CD4-positive, alpha-beta T cell treated with Interleukin-4 for 4 hours (primary cell): Measurements from ENCODE around the gene ERG.

Experiments used
- DNase-seq: peaks from one replicate; pipeline ENCODE4 v3.0.0-alpha.2; 2020

Gene ERG

GRCh38 chr21:38498057-38498833, at the start of gene ERG:
Gene ERG, minus strand, starts transcription at chr21:38498477. Its CDS starts 97 bp downstream, at chr21:38498380.
- DNase-seq: no peak

- no peak for DNase-seq
Measured at GRCh38 chr21:38544661-38545060, 46.4 kb upstream of the ERG start.

- DNase-seq: no peak
Measured at GRCh38 chr21:38542263-38542662, 44.0 kb upstream of the ERG start.

- no peak for DNase-seq
Measured at GRCh38 chr21:38538353-38538752, 40.1 kb upstream of the ERG start.

- no peak for DNase-seq
Measured at GRCh38 chr21:38534591-38534990, 36.3 kb upstream of the ERG start.

GRCh38 chr21:38533887-38534286, 35.6 kb upstream of the ERG start:
- no peak for DNase-seq

GRCh38 chr21:38531591-38531990, 33.3 kb upstream of the ERG start:
- no peak for DNase-seq

- no peak for DNase-seq
Measured at GRCh38 chr21:38531039-38531541, 32.8 kb upstream of the ERG start.

- no peak for DNase-seq
Measured at GRCh38 chr21:38527737-38528136, 29.5 kb upstream of the ERG start.

GRCh38 chr21:38525454-38525853, 27.2 kb upstream of the ERG start:
- DNase-seq: no peak

- DNase-seq: no peak
Measured at GRCh38 chr21:38524168-38525153, 26.2 kb upstream of the ERG start.

GRCh38 chr21:38520511-38520910, 22.2 kb upstream of the ERG start:
- DNase-seq: no peak

- no peak for DNase-seq
Measured at GRCh38 chr21:38511662-38512243, 13.5 kb upstream of the ERG start.

- no peak for DNase-seq
Measured at GRCh38 chr21:38511198-38511597, 12.9 kb upstream of the ERG start.

- DNase-seq: no peak
Measured at GRCh38 chr21:38507374-38507942, 9.2 kb upstream of the ERG start.

- DNase-seq: peak; percentile 20
Measured at GRCh38 chr21:38506661-38507281, 8.5 kb upstream of the ERG start.

- DNase-seq: peak; percentile 26
Measured at GRCh38 chr21:38505654-38506523, 7.6 kb upstream of the ERG start.

- no peak for DNase-seq
Measured at GRCh38 chr21:38504066-38504465, 5.8 kb upstream of the ERG start.

- DNase-seq: no peak
Measured at GRCh38 chr21:38503583-38503982, 5.3 kb upstream of the ERG start.

- DNase-seq: no peak
Measured at GRCh38 chr21:38500073-38500472, 1.8 kb upstream of the ERG start.

- no peak for DNase-seq
Measured at GRCh38 chr21:38499296-38499695, 1.0 kb upstream of the ERG start.
